BLaER1 treated with 17β-estradiol and CSF1 and Interleukin-3, amounts not matched to agents 10 nM and 100 nM (cell line): ENCODE data around the gene RB1.
A peak's percentile ranks its signal among the peaks of the same experiment; 100 is the strongest.

Experiments
- H3K27ac ChIP-seq, 11 experiments: shearing (Covaris generic); formaldehyde crosslinking; 2 replicates each; pipeline ENCODE4 v1.8.1; 2022
- H3K27me3 ChIP-seq, 11 experiments: shearing (Covaris generic); formaldehyde crosslinking; 2 replicates each; pipeline ENCODE4 v1.8.1; 2022
- H3K36me3 ChIP-seq, 11 experiments: shearing (Covaris generic); formaldehyde crosslinking; 2 replicates each; pipeline ENCODE4 v1.8.1; 2022
- H3K4me1 ChIP-seq, 10 experiments: shearing (Covaris generic); formaldehyde crosslinking; 2 replicates each; pipeline ENCODE4 v1.8.1; 2022
- H3K4me2 ChIP-seq, 11 experiments: shearing (Covaris generic); formaldehyde crosslinking; 2 replicates each; pipeline ENCODE4 v1.8.1; 2022
- H3K4me3 ChIP-seq, 10 experiments: shearing (Covaris generic); formaldehyde crosslinking; 2 replicates each; pipeline ENCODE4 v1.8.1; 2022
- H3K9ac ChIP-seq, 11 experiments: shearing (Covaris generic); formaldehyde crosslinking; 2 replicates each; pipeline ENCODE4 v1.8.1; 2022
- H3K9me3 ChIP-seq, 11 experiments: shearing (Covaris generic); formaldehyde crosslinking; replicated peaks in 1 of 11; 2 replicates each; pipeline ENCODE4 v1.8.1; 2022
- H4K20me1 ChIP-seq, 11 experiments: shearing (Covaris generic); formaldehyde crosslinking; 2 replicates each; pipeline ENCODE4 v1.8.1; 2022
- Cebpa-rat ChIP-seq, 11 experiments: shearing (Covaris generic); IDR thresholded peaks; 2 replicates each; pipeline ENCODE4 v1.8.1; 2022

RB1 gene

GRCh38 chr13:48485432-48485831, 181.9 kb downstream of the RB1 start:
- H4K20me1 ChIP-seq = no peaks in the 10 kb centered on the region
- H3K27ac ChIP-seq = peak overlapping the region in 5 of 11 experiments; percentile 5 to 97 (median 21); a peak in 5 of 22 replicates
- H3K36me3 ChIP-seq = peaks cover 41 to 99% (median 91%) of the 10 kb centered on the region in 11 experiments
- TF ChIP-seq Cebpa-rat (IDR thresholded peaks at IDR 0.05) = no peak
- no peak overlapping the region for H3K4me3 ChIP-seq
- H3K4me1 ChIP-seq = peaks cover 21 to 95% (median 33%) of the 10 kb centered on the region in 10 experiments
- no peaks in the 10 kb centered on the region for H3K27me3 ChIP-seq
- peak overlapping the region in 4 of 11 experiments; percentile 23 to 94 (median 64); a peak in 7 of 22 replicates for H3K4me2 ChIP-seq
- H3K9ac ChIP-seq = 0 out of 22 replicates have a peak overlapping the region, but pooled peaks of 1 of the 11 experiments have one; percentile 12
- H3K9me3 ChIP-seq = peaks cover 0 to 34% (median 32%) of the 10 kb centered on the region in 11 experiments; a peak in 20 of 22 replicates

DNA sequence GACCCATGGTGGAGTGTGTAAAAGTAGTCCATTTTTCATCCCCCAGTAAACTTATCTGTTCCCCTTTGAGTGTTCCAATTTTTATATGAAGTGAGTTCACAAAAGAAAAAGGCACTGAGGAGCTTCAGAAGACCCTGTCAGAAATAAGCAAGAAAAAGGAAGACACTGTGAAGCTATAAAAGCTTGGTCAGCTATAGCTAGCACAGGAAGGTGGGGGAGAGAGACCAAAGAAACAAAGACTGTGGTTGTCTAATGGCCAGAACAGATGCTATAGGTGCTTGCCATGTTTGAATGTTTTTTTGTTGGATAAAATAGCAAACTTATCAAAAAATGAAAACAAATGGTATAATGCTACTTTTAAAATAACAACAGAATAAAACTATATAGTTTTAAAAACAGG, 182.8 kb downstream of the RB1 start:
- Histone ChIP-seq H3K4me2 (peak overlapping the region in 5 of 11 experiments; percentile 6 to 94 (median 83); a peak in 8 of 22 replicates), H3K27me3 (no peaks in the 10 kb centered on the region), H3K9ac (peak overlapping the region in 2 of 11 experiments; percentile 20 to 24; a peak in 1 of 22 replicates), H3K36me3 (peaks cover 32 to 95% (median 87%) of the 10 kb centered on the region in 11 experiments), H3K27ac (peak overlapping the region in 7 of 11 experiments; percentile 2 to 97 (median 49); a peak in 11 of 22 replicates), H3K4me3 (no peak overlapping the region), H4K20me1 (no peaks in the 10 kb centered on the region), H3K9me3 (peaks cover 0 to 34% (median 32%) of the 10 kb centered on the region in 11 experiments; a peak in 20 of 22 replicates), H3K4me1 (peaks cover 30 to 98% (median 43%) of the 10 kb centered on the region in 10 experiments)
- TF ChIP-seq Cebpa-rat (IDR thresholded peaks at IDR 0.05) = no peak

- Histone ChIP-seq H3K4me2 (peak overlapping the region in 4 of 11 experiments; percentile 23 to 94 (median 85); a peak in 7 of 22 replicates), H3K27me3 (no peaks in the 10 kb centered on the region), H3K27ac (peak overlapping the region in 7 of 11 experiments; percentile 2 to 97 (median 49); a peak in 10 of 22 replicates), H4K20me1 (no peaks in the 10 kb centered on the region), H3K9ac (peak overlapping the region in 1 of 11 experiments; percentile 20; a peak in 1 of 22 replicates), H3K4me3 (peak overlapping the region in 1 of 10 experiments; percentile 70; a peak in 2 of 20 replicates), H3K36me3 (peaks cover 30 to 90% (median 85%) of the 10 kb centered on the region in 11 experiments), H3K9me3 (peaks cover 0 to 34% (median 32%) of the 10 kb centered on the region in 11 experiments; a peak in 20 of 22 replicates), H3K4me1 (peaks cover 35 to 98% (median 47%) of the 10 kb centered on the region in 10 experiments)
- TF ChIP-seq Cebpa-rat (IDR thresholded peaks at IDR 0.05) = no peak
Measured at GRCh38 chr13:48486836-48487235, 183.3 kb downstream of the RB1 start.

DNA sequence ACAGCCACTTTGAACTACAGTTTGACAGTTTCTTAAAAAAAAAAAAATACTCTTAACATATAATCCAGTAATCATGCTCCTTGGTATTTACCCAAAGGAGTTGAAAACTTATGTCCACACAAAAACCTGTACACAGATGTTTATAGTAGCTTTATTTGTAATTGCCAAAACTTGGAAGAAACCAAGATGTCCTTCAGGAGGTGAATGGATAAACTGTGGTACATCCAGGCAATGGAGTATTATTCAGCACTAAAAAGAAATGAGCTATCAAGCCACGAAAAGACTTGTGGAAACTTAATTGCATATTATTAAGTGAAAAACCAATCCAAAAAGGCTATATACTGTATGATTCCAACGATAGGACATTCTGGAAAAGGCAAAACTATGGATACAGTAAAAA, 184.4 kb downstream of the RB1 start:
- peak overlapping the region in 6 of 11 experiments; percentile 82 to 94 (median 88); a peak in 10 of 22 replicates for H3K4me2 ChIP-seq
- no peak for TF ChIP-seq Cebpa-rat (IDR thresholded peaks at IDR 0.05)
- peak overlapping the region in 4 of 11 experiments; percentile 80 to 97 (median 91); a peak in 5 of 22 replicates for H3K27ac ChIP-seq
- no peaks in the 10 kb centered on the region for H4K20me1 ChIP-seq
- peaks cover 0 to 34% (median 32%) of the 10 kb centered on the region in 11 experiments; a peak in 20 of 22 replicates for H3K9me3 ChIP-seq
- H3K4me3 ChIP-seq = peak overlapping the region in 6 of 10 experiments; percentile 17 to 70 (median 58); a peak in 10 of 20 replicates
- peak overlapping the region in 2 of 11 experiments; percentile 85 to 88; a peak in 1 of 22 replicates for H3K9ac ChIP-seq
- H3K27me3 ChIP-seq = no peaks in the 10 kb centered on the region
- peaks cover 44 to 92% (median 56%) of the 10 kb centered on the region in 10 experiments for H3K4me1 ChIP-seq
- peaks cover 30 to 78% (median 73%) of the 10 kb centered on the region in 11 experiments for H3K36me3 ChIP-seq

GRCh38 chr13:48488995-48489394, 185.4 kb downstream of the RB1 start:
- Histone ChIP-seq H3K36me3 (peaks cover 30 to 68% (median 63%) of the 10 kb centered on the region in 11 experiments), H3K4me2 (peak overlapping the region; percentile 16 to 94 (median 89); a peak in 17 of 22 replicates), H4K20me1 (no peaks in the 10 kb centered on the region), H3K9ac (peak overlapping the region in 6 of 11 experiments; percentile 26 to 88 (median 84); a peak in 11 of 22 replicates), H3K4me1 (peaks cover 54 to 94% (median 66%) of the 10 kb centered on the region in 10 experiments), H3K27ac (peak overlapping the region in 10 of 11 experiments; percentile 80 to 97 (median 93); a peak in 19 of 22 replicates), H3K4me3 (peak overlapping the region in 6 of 10 experiments; percentile 50 to 70 (median 60); a peak in 10 of 20 replicates), H3K9me3 (peaks cover 0 to 34% (median 32%) of the 10 kb centered on the region in 11 experiments; a peak in 20 of 22 replicates), H3K27me3 (no peaks in the 10 kb centered on the region)
- no peak for TF ChIP-seq Cebpa-rat (IDR thresholded peaks at IDR 0.05)

DNA sequence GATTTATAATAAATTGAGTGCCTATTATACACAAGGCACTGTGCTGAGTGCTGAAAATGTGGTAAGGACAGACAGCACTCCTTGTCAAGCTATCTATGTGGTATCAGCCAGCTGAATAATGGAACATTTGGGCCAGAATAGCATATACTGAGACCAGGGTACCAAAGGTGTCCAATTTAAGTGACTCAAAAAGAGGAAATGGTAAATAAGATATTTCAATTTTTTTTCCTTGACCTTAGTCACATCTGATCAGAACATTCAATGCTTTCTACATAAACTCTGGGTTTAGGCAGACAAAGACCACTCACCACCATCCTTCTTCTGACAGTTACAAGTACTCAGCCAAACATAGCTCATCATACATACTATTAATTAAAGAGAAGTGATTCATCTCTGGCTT, 186.1 kb downstream of the RB1 start:
- H3K4me2 ChIP-seq = peak overlapping the region; percentile 78 to 94 (median 89)
- H3K27ac ChIP-seq = peak overlapping the region in 10 of 11 experiments; percentile 80 to 97 (median 93); a peak in 20 of 22 replicates
- H3K27me3 ChIP-seq = no peaks in the 10 kb centered on the region
- H4K20me1 ChIP-seq = no peaks in the 10 kb centered on the region
- H3K9ac ChIP-seq = peak overlapping the region in 7 of 11 experiments; percentile 6 to 88 (median 85); a peak in 13 of 22 replicates
- peaks cover 61 to 94% (median 73%) of the 10 kb centered on the region in 10 experiments for H3K4me1 ChIP-seq
- peaks cover 30 to 63% (median 56%) of the 10 kb centered on the region in 11 experiments for H3K36me3 ChIP-seq
- no peak for TF ChIP-seq Cebpa-rat (IDR thresholded peaks at IDR 0.05)
- peak overlapping the region in 7 of 10 experiments; percentile 50 to 70 (median 61); a peak in 11 of 20 replicates for H3K4me3 ChIP-seq
- peaks cover 0 to 34% (median 32%) of the 10 kb centered on the region in 11 experiments; a peak in 20 of 22 replicates for H3K9me3 ChIP-seq

- H3K4me1 ChIP-seq = peaks cover 67 to 94% (median 73%) of the 10 kb centered on the region in 10 experiments
- no peaks in the 10 kb centered on the region for H3K27me3 ChIP-seq
- TF ChIP-seq Cebpa-rat (IDR thresholded peaks at IDR 0.05) = no peak
- H3K27ac ChIP-seq = peak overlapping the region; percentile 80 to 97 (median 93)
- H3K4me3 ChIP-seq = peak overlapping the region in 9 of 10 experiments; percentile 50 to 70 (median 60); a peak in 16 of 20 replicates
- H3K4me2 ChIP-seq = peak overlapping the region; percentile 78 to 94 (median 89)
- peaks cover 30 to 57% (median 51%) of the 10 kb centered on the region in 11 experiments for H3K36me3 ChIP-seq
- peak overlapping the region; percentile 77 to 88 (median 85); a peak in 18 of 22 replicates for H3K9ac ChIP-seq
- H3K9me3 ChIP-seq = peaks cover 0 to 34% (median 31%) of the 10 kb centered on the region in 11 experiments; a peak in 20 of 22 replicates
- no peaks in the 10 kb centered on the region for H4K20me1 ChIP-seq
Measured at GRCh38 chr13:48490241-48490640, 186.7 kb downstream of the RB1 start.

DNA sequence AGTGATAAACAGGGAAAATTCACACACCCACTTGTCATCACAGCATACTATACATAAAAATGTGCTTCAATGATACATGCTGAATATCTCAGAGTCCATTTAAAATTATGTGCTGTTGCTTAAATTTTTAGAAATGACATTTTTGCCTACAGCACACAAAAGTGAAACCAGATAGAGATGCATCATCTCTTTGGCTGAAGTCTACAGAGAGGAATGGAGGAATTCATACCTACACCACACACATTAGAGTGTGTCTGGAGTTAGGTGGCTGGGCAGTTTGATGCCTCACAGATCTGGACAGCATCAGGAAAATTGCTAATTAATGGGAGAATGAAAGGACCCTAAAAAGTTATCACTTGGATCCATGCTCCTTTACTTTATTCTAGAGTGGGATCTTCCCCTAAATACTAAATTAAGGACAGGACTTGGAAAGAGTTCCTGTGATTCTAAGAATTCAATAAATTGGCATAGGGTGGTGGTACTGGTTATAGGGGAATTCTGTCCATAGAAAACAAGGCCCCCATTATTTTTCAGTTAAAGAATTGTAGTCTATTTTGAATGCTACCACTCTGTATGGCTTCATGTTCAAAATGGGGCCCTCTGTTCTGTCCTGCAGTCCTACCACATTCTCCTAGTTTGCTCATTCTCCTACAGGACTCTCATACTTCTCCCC, 188.0 kb downstream of the RB1 start:
- no peak for TF ChIP-seq Cebpa-rat (IDR thresholded peaks at IDR 0.05)

More for the DNA sequence above, 188.0 kb downstream of the RB1 start:
- Histone ChIP-seq H3K27ac (peak overlapping the region; percentile 80 to 97 (median 93)), H3K9me3 (peaks cover 0 to 25% (median 20%) of the 10 kb centered on the region in 11 experiments; a peak in 20 of 22 replicates), H3K9ac (peak overlapping the region; percentile 77 to 88 (median 85)), H3K4me3 (peak overlapping the region; percentile 46 to 70 (median 58)), H3K4me2 (peak overlapping the region; percentile 78 to 94 (median 89)), H3K27me3 (no peaks in the 10 kb centered on the region), H3K4me1 (peaks cover 72 to 94% (median 80%) of the 10 kb centered on the region in 10 experiments), H4K20me1 (no peaks in the 10 kb centered on the region), H3K36me3 (peaks cover 39 to 61% (median 52%) of the 10 kb centered on the region in 11 experiments)
